Ishikawa (cell line): ENCODE data around the gene TP53RK.

ENCODE experiments used
- CEBPB ChIP-seq: IDR thresholded peaks from 2 replicates; pipeline ENCODE4 v1.6.1; 2012
- CREB1 ChIP-seq: IDR thresholded peaks from 2 replicates; pipeline ENCODE4 v1.6.1; 2012; ENCODE audit warnings: low read depth
- EGR1 ChIP-seq: IDR thresholded peaks from 2 replicates; pipeline ENCODE4 v1.6.1; 2012
- EP300 ChIP-seq: IDR thresholded peaks from 2 replicates; pipeline ENCODE4 v1.6.1; 2012; ENCODE audit warnings: borderline replicate concordance
- FOXM1 ChIP-seq: IDR thresholded peaks from 2 replicates; pipeline ENCODE4 v1.6.1; 2012; ENCODE audit warnings: low read depth, borderline replicate concordance
- MAX ChIP-seq: IDR thresholded peaks from 2 replicates; pipeline ENCODE4 v1.6.1; 2012
- NFIC ChIP-seq: IDR thresholded peaks from 2 replicates; pipeline ENCODE4 v1.6.1; 2012
- RAD21 ChIP-seq: IDR thresholded peaks from 2 replicates; pipeline ENCODE4 v1.6.1; 2012; ENCODE audit warnings: low read depth
- REST ChIP-seq: IDR thresholded peaks from 2 replicates; pipeline ENCODE4 v1.6.1; 2012; ENCODE audit warnings: low read depth, mild to moderate bottlenecking
- TAF1 ChIP-seq: IDR thresholded peaks from 2 replicates; pipeline ENCODE4 v1.6.1; 2012; ENCODE audit warnings: low read depth, mild to moderate bottlenecking
- TCF12 ChIP-seq: IDR thresholded peaks from 2 replicates; pipeline ENCODE4 v1.6.1; 2012; ENCODE audit warnings: low read depth
- TEAD4 ChIP-seq: IDR thresholded peaks from 2 replicates; pipeline ENCODE4 v1.6.1; 2012
- USF1 ChIP-seq: IDR thresholded peaks from 2 replicates; pipeline ENCODE4 v1.6.1; 2012
- YY1 ChIP-seq: IDR thresholded peaks from 2 replicates; pipeline ENCODE4 v1.6.1; 2012; ENCODE audit warnings: low read depth
- ZBTB7A ChIP-seq: IDR thresholded peaks from 2 replicates; pipeline ENCODE4 v1.6.1; 2012; ENCODE audit warnings: low read depth

TP53RK gene

GRCh38 chr20:46640044-46640443 is 49.2 kb downstream of the TP53RK start:
- TF ChIP-seq TEAD4 (no peak), EP300 (no peak), ZBTB7A (no peak), MAX (no peak), USF1 (no peak), RAD21 (no peak), FOXM1 (no peak), TCF12 (no peak), CREB1 (no peak)

- TF ChIP-seq USF1 (no peak), CEBPB (no peak), RAD21 (no peak), TCF12 (no peak), TEAD4 (no peak), TAF1 (no peak), NFIC (no peak), YY1 (no peak), EP300 (no peak), EGR1 (no peak), REST (no peak), FOXM1 (no peak), ZBTB7A (no peak), MAX (no peak), CREB1 (no peak)
These were observed 49.7 kb downstream of the TP53RK start for GRCh38 chr20:46639587-46639986.

GRCh38 chr20:46638898-46639274 is 50.4 kb downstream of the TP53RK start:
- TF ChIP-seq EP300 = no peak
- TF ChIP-seq ZBTB7A = no peak
- TF ChIP-seq REST = no peak
- no peak for TF ChIP-seq MAX
- TF ChIP-seq RAD21 = no peak
- TF ChIP-seq TEAD4 = no peak
- TF ChIP-seq TAF1 = no peak
- TF ChIP-seq TCF12 = no peak
- TF ChIP-seq FOXM1 = no peak
- no peak for TF ChIP-seq CREB1
- TF ChIP-seq CEBPB = no peak
- no peak for TF ChIP-seq NFIC
- TF ChIP-seq USF1 = no peak
- no peak for TF ChIP-seq EGR1
- TF ChIP-seq YY1 = no peak

- TF ChIP-seq TCF12 (no peak), TEAD4 (no peak), NFIC (no peak), REST (no peak), USF1 (no peak), CREB1 (no peak), FOXM1 (no peak), CEBPB (no peak)
These were observed 50.9 kb downstream of the TP53RK start for GRCh38 chr20:46638134-46638897.
